ENCODE measurements around the gene SLC26A2.

The SLC26A2 gene

DNA sequence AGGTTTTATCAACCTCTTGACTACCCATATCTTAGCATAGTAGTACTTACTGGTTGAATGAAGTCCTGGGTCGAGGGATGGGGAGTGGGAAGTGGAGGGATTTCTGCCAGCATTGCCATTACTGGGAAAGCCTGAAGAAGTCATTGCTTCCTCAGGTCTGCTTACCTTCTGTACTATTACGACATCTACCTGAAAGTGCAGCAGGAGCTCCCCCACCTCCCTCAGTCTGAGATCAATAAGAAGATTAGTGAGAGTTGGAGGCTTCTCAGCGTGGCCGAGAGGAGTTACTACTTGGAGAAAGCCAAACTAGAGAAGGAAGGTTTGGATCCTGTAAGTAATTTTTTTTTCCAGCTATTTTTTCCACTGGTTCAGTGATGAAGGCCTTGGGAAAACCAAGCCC, 45.8 kb downstream of the SLC26A2 start:
- Histone ChIP-seq H4K5ac (ENCODE audit: low read length) (no peak overlapping the region), H3K18ac (ENCODE audit: low read length) (no peak overlapping the region), H3K27ac (ENCODE audit: low read depth, low read length) (no peak overlapping the region), H3K27me3 (ENCODE audit: insufficient read depth, low read length, poor library complexity) (no peaks in the 10 kb centered on the region), H3K79me1 (ENCODE audit: low read length) (peaks cover 7% of the 10 kb centered on the region), H2BK120ac (ENCODE audit: low read depth, low read length) (no peak overlapping the region), H3K4ac (ENCODE audit: low read depth, low read length) (no peak overlapping the region), H3K79me2 (ENCODE audit: control insufficient read depth, insufficient read depth, low read length) (peaks cover 17% of the 10 kb centered on the region), H2BK5ac (ENCODE audit: low read length) (no peak overlapping the region), H3K4me2 (ENCODE audit: low read length) (no peak overlapping the region), H3K4me3 (ENCODE audit: low read length) (no peak overlapping the region), H2BK15ac (replicated peaks; ENCODE audit: low read depth) (no peak overlapping the region), H3K56ac (ENCODE audit: low read length) (no peak overlapping the region), H4K8ac (ENCODE audit: low read depth, low read length) (no peak overlapping the region), H2AK5ac (ENCODE audit: low read length) (no peak overlapping the region), H3K23ac (ENCODE audit: low read length) (no peak overlapping the region), H3K36me3 (ENCODE audit: control insufficient read depth, insufficient read depth, low read length) (peaks cover 6% of the 10 kb centered on the region), H3K4me1 (ENCODE audit: control insufficient read depth, low read depth, low read length) (peaks cover 2% of the 10 kb centered on the region), H3K9ac (ENCODE audit: low read length) (no peak overlapping the region)
- DNase-seq: no peak
- WGBS (ENCODE audit: extremely low coverage, insufficient coverage, low lambda C conversion rate): no CpG with 5 or more reads among the region's 4 CpGs

DNA sequence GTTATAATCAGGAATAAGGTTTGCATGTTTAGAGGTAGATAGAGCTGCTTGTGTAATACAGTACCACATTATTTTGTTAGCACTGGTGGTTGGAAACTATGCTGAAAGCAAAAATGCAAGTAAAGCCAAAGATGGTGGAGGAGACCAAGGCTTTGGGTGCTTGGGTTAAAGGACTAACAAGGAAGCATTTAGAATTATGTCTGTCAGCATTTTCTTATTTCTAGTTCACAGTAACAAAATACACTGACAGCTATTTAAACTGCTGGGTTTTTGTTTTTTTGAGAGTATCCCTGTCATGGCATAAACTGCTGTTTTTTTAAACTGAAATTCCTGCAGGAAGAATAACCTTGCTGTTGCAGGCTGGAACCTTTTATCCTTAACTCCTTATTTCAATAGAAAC, 46.5 kb downstream of the SLC26A2 start:
- Histone ChIP-seq H3K4me1 (ENCODE audit: control insufficient read depth, low read depth, low read length) (peaks cover 2% of the 10 kb centered on the region), H3K36me3 (ENCODE audit: control insufficient read depth, insufficient read depth, low read length) (peaks cover 6% of the 10 kb centered on the region), H3K4ac (ENCODE audit: low read depth, low read length) (no peak overlapping the region), H3K4me3 (ENCODE audit: low read length) (no peak overlapping the region), H3K9ac (ENCODE audit: low read length) (no peak overlapping the region), H3K4me2 (ENCODE audit: low read length) (no peak overlapping the region), H2AK5ac (ENCODE audit: low read length) (no peak overlapping the region), H3K56ac (ENCODE audit: low read length) (no peak overlapping the region), H4K8ac (ENCODE audit: low read depth, low read length) (no peak overlapping the region), H3K18ac (ENCODE audit: low read length) (no peak overlapping the region), H2BK120ac (ENCODE audit: low read depth, low read length) (no peak overlapping the region), H3K23ac (ENCODE audit: low read length) (no peak overlapping the region), H3K27me3 (ENCODE audit: insufficient read depth, low read length, poor library complexity) (no peaks in the 10 kb centered on the region), H3K79me1 (ENCODE audit: low read length) (peaks cover 6% of the 10 kb centered on the region), H2BK15ac (replicated peaks; ENCODE audit: low read depth) (no peak overlapping the region), H4K5ac (ENCODE audit: low read length) (no peak overlapping the region), H3K27ac (ENCODE audit: low read depth, low read length) (no peak overlapping the region), H3K79me2 (ENCODE audit: control insufficient read depth, insufficient read depth, low read length) (peaks cover 11% of the 10 kb centered on the region), H2BK5ac (ENCODE audit: low read length) (no peak overlapping the region)
- no peak for DNase-seq

DNA sequence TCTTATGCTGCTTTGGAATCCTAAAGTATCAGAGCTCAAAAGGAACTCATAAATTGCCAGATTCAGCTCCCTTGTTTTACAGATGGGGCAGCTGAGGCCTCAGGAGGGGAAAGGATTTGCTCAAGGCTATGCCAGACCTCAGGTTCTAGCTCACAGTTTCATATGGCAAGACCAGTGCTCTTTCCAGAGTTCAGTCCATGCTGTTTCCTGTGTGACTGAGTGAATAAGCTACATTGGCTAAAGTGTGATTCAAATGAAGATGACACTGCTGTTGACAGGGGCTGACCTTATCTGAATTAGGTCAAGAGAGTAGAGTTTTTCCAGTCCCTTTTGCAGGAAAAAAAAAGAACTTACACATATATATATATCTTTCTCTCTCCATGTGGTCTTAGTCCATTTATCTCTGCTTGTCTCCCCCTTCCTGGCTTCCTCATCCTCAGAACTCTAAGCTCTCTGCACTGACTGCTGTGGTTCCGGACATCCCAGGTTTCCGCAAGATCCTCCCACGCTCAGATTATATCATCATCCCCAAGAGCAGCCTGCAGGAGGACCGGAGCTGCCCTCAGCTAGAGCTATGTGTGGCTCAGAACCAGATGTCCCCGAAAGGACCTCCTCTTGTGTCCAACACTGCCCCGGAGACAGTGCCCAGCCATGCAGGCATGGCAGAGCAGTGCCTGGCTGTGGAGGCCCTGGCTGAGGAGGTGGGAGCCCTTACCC, 49.3 kb downstream of the SLC26A2 start:
- Histone ChIP-seq H2AK5ac (ENCODE audit: low read length) (no peak overlapping the region), H3K79me2 (ENCODE audit: control insufficient read depth, insufficient read depth, low read length) (no peaks in the 10 kb centered on the region), H3K18ac (ENCODE audit: low read length) (no peak overlapping the region), H2BK5ac (ENCODE audit: low read length) (no peak overlapping the region), H2BK120ac (ENCODE audit: low read depth, low read length) (no peak overlapping the region), H3K4ac (ENCODE audit: low read depth, low read length) (no peak overlapping the region), H3K36me3 (ENCODE audit: control insufficient read depth, insufficient read depth, low read length) (peaks cover 14% of the 10 kb centered on the region), H4K8ac (ENCODE audit: low read depth, low read length) (no peak overlapping the region), H3K4me3 (ENCODE audit: low read length) (no peak overlapping the region), H3K27ac (ENCODE audit: low read depth, low read length) (no peak overlapping the region), H2BK15ac (replicated peaks; ENCODE audit: low read depth) (no peak overlapping the region), H3K9ac (ENCODE audit: low read length) (no peak overlapping the region), H3K4me1 (ENCODE audit: control insufficient read depth, low read depth, low read length) (no peaks in the 10 kb centered on the region), H3K27me3 (ENCODE audit: insufficient read depth, low read length, poor library complexity) (no peaks in the 10 kb centered on the region), H3K23ac (ENCODE audit: low read length) (no peak overlapping the region), H3K4me2 (ENCODE audit: low read length) (no peak overlapping the region), H3K79me1 (ENCODE audit: low read length) (peaks cover 2% of the 10 kb centered on the region), H4K5ac (ENCODE audit: low read length) (no peak overlapping the region), H3K56ac (ENCODE audit: low read length) (no peak overlapping the region)
- no peak for DNase-seq
- WGBS (ENCODE audit: extremely low coverage, insufficient coverage, low lambda C conversion rate): no CpG with 5 or more reads among the region's 6 CpGs

DNA sequence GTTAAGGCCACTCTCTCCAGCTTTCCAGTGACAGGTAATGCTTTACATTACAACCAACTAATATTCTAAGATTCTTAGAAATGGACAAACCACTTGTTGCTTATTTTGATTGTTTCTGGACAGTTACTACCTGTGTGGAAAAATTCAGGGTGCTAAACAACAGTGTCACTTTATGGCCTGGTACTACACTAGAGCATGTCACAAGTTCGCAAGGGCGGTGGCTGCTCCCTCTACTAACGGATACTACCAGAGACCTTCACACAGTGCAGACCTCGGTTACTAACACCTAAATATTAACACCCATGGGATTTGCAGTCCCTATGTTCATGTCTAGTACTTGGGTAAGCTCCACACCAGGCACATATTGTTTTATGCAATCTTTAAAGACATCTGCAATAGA, 53.4 kb downstream of the SLC26A2 start:
- no peak for DNase-seq
- Histone ChIP-seq H3K27ac (ENCODE audit: low read depth, low read length) (no peak overlapping the region), H3K4me3 (ENCODE audit: low read length) (no peak overlapping the region), H3K56ac (ENCODE audit: low read length) (no peak overlapping the region), H3K27me3 (ENCODE audit: insufficient read depth, low read length, poor library complexity) (no peaks in the 10 kb centered on the region), H3K4me1 (ENCODE audit: control insufficient read depth, low read depth, low read length) (no peaks in the 10 kb centered on the region), H4K5ac (ENCODE audit: low read length) (no peak overlapping the region), H4K8ac (ENCODE audit: low read depth, low read length) (no peak overlapping the region), H3K4ac (ENCODE audit: low read depth, low read length) (no peak overlapping the region), H3K79me2 (ENCODE audit: control insufficient read depth, insufficient read depth, low read length) (no peaks in the 10 kb centered on the region), H3K79me1 (ENCODE audit: low read length) (peaks cover 7% of the 10 kb centered on the region), H3K18ac (ENCODE audit: low read length) (no peak overlapping the region), H3K36me3 (ENCODE audit: control insufficient read depth, insufficient read depth, low read length) (peaks cover 17% of the 10 kb centered on the region), H3K9ac (ENCODE audit: low read length) (no peak overlapping the region), H3K4me2 (ENCODE audit: low read length) (no peak overlapping the region), H2BK120ac (ENCODE audit: low read depth, low read length) (no peak overlapping the region), H2BK5ac (ENCODE audit: low read length) (no peak overlapping the region), H2AK5ac (ENCODE audit: low read length) (no peak overlapping the region), H2BK15ac (replicated peaks; ENCODE audit: low read depth) (no peak overlapping the region), H3K23ac (ENCODE audit: low read length) (no peak overlapping the region)
- WGBS (ENCODE audit: extremely low coverage, insufficient coverage, low lambda C conversion rate): no CpG with 5 or more reads among the region's 4 CpGs

GRCh38 chr5:150014456-150014855, 53.9 kb downstream of the SLC26A2 start:
- Histone ChIP-seq H3K4me1 (ENCODE audit: control insufficient read depth, low read depth, low read length) (no peaks in the 10 kb centered on the region), H3K4ac (ENCODE audit: low read depth, low read length) (no peak overlapping the region), H3K4me2 (ENCODE audit: low read length) (no peak overlapping the region), H4K8ac (ENCODE audit: low read depth, low read length) (no peak overlapping the region), H4K5ac (ENCODE audit: low read length) (no peak overlapping the region), H3K18ac (ENCODE audit: low read length) (no peak overlapping the region), H3K23ac (ENCODE audit: low read length) (no peak overlapping the region), H3K36me3 (ENCODE audit: control insufficient read depth, insufficient read depth, low read length) (peaks cover 17% of the 10 kb centered on the region), H3K79me1 (ENCODE audit: low read length) (peaks cover 7% of the 10 kb centered on the region), H2BK5ac (ENCODE audit: low read length) (no peak overlapping the region), H2BK15ac (replicated peaks; ENCODE audit: low read depth) (no peak overlapping the region), H3K27me3 (ENCODE audit: insufficient read depth, low read length, poor library complexity) (no peaks in the 10 kb centered on the region), H2AK5ac (ENCODE audit: low read length) (no peak overlapping the region), H3K9ac (ENCODE audit: low read length) (no peak overlapping the region), H3K79me2 (ENCODE audit: control insufficient read depth, insufficient read depth, low read length) (no peaks in the 10 kb centered on the region), H3K27ac (ENCODE audit: low read depth, low read length) (no peak overlapping the region), H2BK120ac (ENCODE audit: low read depth, low read length) (no peak overlapping the region), H3K4me3 (ENCODE audit: low read length) (no peak overlapping the region), H3K56ac (ENCODE audit: low read length) (no peak overlapping the region)
- no peak for DNase-seq
- no CpG with 5 or more reads among the region's 3 CpGs for WGBS (ENCODE audit: extremely low coverage, insufficient coverage, low lambda C conversion rate)

DNA sequence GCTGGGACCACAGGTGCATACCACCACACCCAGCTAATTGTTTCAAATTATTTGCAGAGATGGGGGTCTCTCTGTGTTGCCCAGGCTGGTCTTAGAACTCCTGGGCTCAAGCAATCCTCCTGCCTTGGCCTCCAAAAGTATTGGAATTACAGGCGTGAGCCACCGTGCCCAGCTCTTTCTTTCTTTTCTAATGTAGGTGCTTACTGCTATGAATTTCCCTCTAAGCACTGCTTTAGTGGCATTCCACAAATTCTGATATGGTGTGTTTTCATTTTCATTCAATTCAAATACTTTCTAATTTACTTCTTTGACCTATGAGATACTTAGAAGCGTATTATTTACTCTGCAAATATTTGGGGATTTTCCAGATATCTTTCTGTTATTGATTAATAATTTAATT, 54.9 kb downstream of the SLC26A2 start:
- no peak overlapping the region for H4K8ac ChIP-seq (ENCODE audit: low read depth, low read length)
- no CpG with 5 or more reads among the region's 3 CpGs for WGBS (ENCODE audit: extremely low coverage, insufficient coverage, low lambda C conversion rate)
- peaks cover 7% of the 10 kb centered on the region for H3K79me1 ChIP-seq (ENCODE audit: low read length)
- no peak overlapping the region for H3K23ac ChIP-seq (ENCODE audit: low read length)
- H3K79me2 ChIP-seq (ENCODE audit: control insufficient read depth, insufficient read depth, low read length): no peaks in the 10 kb centered on the region
- H2AK5ac ChIP-seq (ENCODE audit: low read length): no peak overlapping the region
- H3K18ac ChIP-seq (ENCODE audit: low read length): no peak overlapping the region
- H3K4ac ChIP-seq (ENCODE audit: low read depth, low read length): no peak overlapping the region
- H3K56ac ChIP-seq (ENCODE audit: low read length): no peak overlapping the region
- H3K4me3 ChIP-seq (ENCODE audit: low read length): no peak overlapping the region
- no peak overlapping the region for H4K5ac ChIP-seq (ENCODE audit: low read length)
- H3K27me3 ChIP-seq (ENCODE audit: insufficient read depth, low read length, poor library complexity): no peaks in the 10 kb centered on the region
- H2BK120ac ChIP-seq (ENCODE audit: low read depth, low read length): no peak overlapping the region
- no peak for DNase-seq
- H3K36me3 ChIP-seq (ENCODE audit: control insufficient read depth, insufficient read depth, low read length): peaks cover 16% of the 10 kb centered on the region
- no peak overlapping the region for H2BK5ac ChIP-seq (ENCODE audit: low read length)
- H3K27ac ChIP-seq (ENCODE audit: low read depth, low read length): no peak overlapping the region
- H3K9ac ChIP-seq (ENCODE audit: low read length): no peak overlapping the region
- no peaks in the 10 kb centered on the region for H3K4me1 ChIP-seq (ENCODE audit: control insufficient read depth, low read depth, low read length)
- H3K4me2 ChIP-seq (ENCODE audit: low read length): no peak overlapping the region
- no peak overlapping the region for H2BK15ac ChIP-seq (replicated peaks; ENCODE audit: low read depth)

Data from mesendoderm (in vitro differentiated cells).